Endothelial cell of umbilical vein (primary cell): Measurements from ENCODE around the gene HLA-DQA2. TPM values are rescaled to one million over a fixed set of nuclear protein-coding genes. Genes with fewer than 3 reads are reported as not detected.
"Not testable (repeated sequence)": the region's sequence is repeated elsewhere in the genome, so short reads cannot be mapped to it uniquely, and the experiment has no call there.

Experiments
- BruUV-seq: library from RNA; stranded (reverse); fragments of 400-500 nt; replicated peaks from 2 replicates; lab custom pipeline; 2021; lab: Mats Ljungman, UMichigan
- CTCF ChIA-PET: fragments of 300-600, 350-600 bp; sonication (Branson Sonifier 250); formaldehyde crosslinking; loops from one replicate; lab custom pipeline; 2021; ENCODE audit warnings: antibody characterized with exemption, inconsistent platforms; lab: Charles Lee
- POLR2A ChIA-PET: fragments of 300-600, 350-600 bp; sonication (Branson Sonifier 250); formaldehyde crosslinking; loops from one replicate; lab custom pipeline; 2021; ENCODE audit warnings: antibody characterized with exemption, inconsistent platforms; lab: Charles Lee
- DNase-seq: peaks from one replicate; pipeline ENCODE4 v3.0.0-alpha.2; 2011; ENCODE audit warnings: low read depth, low spot score
- FAIRE-seq: peaks from 2 replicates; lab custom pipeline; 2011; peaks lifted over from hg19 to GRCh38; lab: Jason Lieb, UNC
- H2AFZ ChIP-seq: 2 replicates; pipeline ENCODE4 v1.6.0; 2012; ENCODE audit warnings: low read depth, low read length, control low read depth, inconsistent platforms
- H3K27ac ChIP-seq: 2 replicates; pipeline ENCODE4 v1.5.1; 2011; ENCODE audit warnings: low read depth, mild to moderate bottlenecking, control low read depth, low read length, moderate library complexity; ENCODE audit not compliant: insufficient read depth
- H3K27me3 ChIP-seq, 2 experiments: 2 replicates each; pipeline versions ENCODE4 v1.6.0 to v1.6.1; 2011; ENCODE audit warnings: low read length in 2 of 2, mixed read lengths in 1 of 2; ENCODE audit not compliant: control insufficient read depth in 2 of 2, insufficient read depth in 2 of 2
- H3K36me3 ChIP-seq, 2 experiments: 2 replicates in 1 of 2; 3 replicates in 1 of 2; pipeline ENCODE4 v1.5.1; 2011; ENCODE audit warnings: low read length in 2 of 2, mild to moderate bottlenecking in 1 of 2, moderate library complexity in 1 of 2; ENCODE audit not compliant: control insufficient read depth in 2 of 2, insufficient read depth in 2 of 2; ENCODE audit errors: extremely low read depth in 1 of 2
- H3K4me1 ChIP-seq: 3 replicates; pipeline ENCODE4 v1.5.1; 2011; ENCODE audit warnings: mild to moderate bottlenecking, low read length; ENCODE audit not compliant: control insufficient read depth, insufficient read depth; ENCODE audit errors: extremely low read depth
- H3K4me2 ChIP-seq: 2 replicates; pipeline ENCODE4 v1.6.1; 2011; ENCODE audit warnings: low read length, control low read depth, mixed read lengths; ENCODE audit not compliant: insufficient read depth
- H3K4me3 ChIP-seq, 3 experiments: fragments of 200-600 bp in 1 of 3; sonication (generic), shearing (Covaris generic) in 1 of 3; replicated peaks in 1 of 3; 2 replicates each; pipeline ENCODE4 v1.5.1; 2011 to 2016; ENCODE audit warnings: control low read depth in 3 of 3, low read length in 3 of 3, mild to moderate bottlenecking in 2 of 3, inconsistent platforms in 1 of 3, low read depth in 1 of 3, moderate library complexity in 1 of 3; ENCODE audit not compliant: insufficient read depth in 1 of 3
- H3K79me2 ChIP-seq: 2 replicates; pipeline ENCODE4 v1.6.0; 2012; ENCODE audit warnings: low read length, inconsistent platforms; ENCODE audit not compliant: control insufficient read depth, insufficient read depth
- H3K9ac ChIP-seq: replicated peaks from 2 replicates; pipeline ENCODE3; 2011; ENCODE audit warnings: low read length, control low read depth; ENCODE audit not compliant: insufficient read depth; ENCODE audit errors: extremely low read depth
- H3K9me1 ChIP-seq: replicated peaks from 3 replicates; pipeline ENCODE4 v1.6.0; 2011; ENCODE audit warnings: mild to moderate bottlenecking, low read length; ENCODE audit not compliant: control insufficient read depth, insufficient read depth; ENCODE audit errors: extremely low read depth
- H3K9me3 ChIP-seq: replicated peaks from 2 replicates; pipeline ENCODE4 v1.5.1; 2012; ENCODE audit warnings: low read length, inconsistent platforms; ENCODE audit not compliant: control insufficient read depth, insufficient read depth
- H4K20me1 ChIP-seq: replicated peaks from 2 replicates; pipeline ENCODE3; 2011; ENCODE audit warnings: mild to moderate bottlenecking, low read length; ENCODE audit not compliant: control insufficient read depth, insufficient read depth; ENCODE audit errors: extremely low read depth
- FOS ChIP-seq: IDR thresholded peaks from 2 replicates; pipeline ENCODE4 v1.6.1; 2011; ENCODE audit warnings: mild to moderate bottlenecking, low read length, moderate library complexity, borderline replicate concordance; ENCODE audit not compliant: insufficient read depth
- dilution Hi-C: fragments of 300-500 bp; cut with MboI; formaldehyde crosslinking; loops from one replicate; pipeline ENCODE4 v1.15.0; 2019; ENCODE audit warnings: low sequenced_read_pairs; ENCODE audit not compliant: extremely low pct_ligation_motif_present
- intact Hi-C: fragments of 100-400 bp; cut with micrococcal nuclease; formaldehyde crosslinking; loops from one replicate; pipeline ENCODE4 v1.10.0; 2022
- polyA plus RNA-seq, 4 experiments: library from polyadenylated mRNA; depleted of rRNA in 3 of 4; stranded (reverse) in 3 of 4; unstranded in 1 of 4; fragments of >200 nt; gene quantifications; 2 replicates each; pipeline versions ENCODE4 v1.2.1 to v1.2.3, GENCODE V29; 2011 to 2012; ENCODE audit warnings: missing spikeins in 1 of 4
- total RNA-seq: library from RNA; stranded (reverse); gene quantifications from 2 replicates; pipeline ENCODE4 v1.2.3, GENCODE V29; 2021
- TF ChIP-seq, protein P1 (sequence below), 2 donors: IDR thresholded peaks; 1 replicate in 1 of 2; 2 replicates in 1 of 2; pipeline ENCODE4 v1.5.1; 2011; ENCODE audit warnings: low read length in 2 of 2, mild to moderate bottlenecking in 2 of 2, moderate library complexity in 2 of 2, control low read depth in 1 of 2, inconsistent platforms in 1 of 2, low read depth in 1 of 2; ENCODE audit not compliant: insufficient read depth in 1 of 2; ENCODE audit errors: extremely low read depth in 1 of 2

Gene HLA-DQA2
- total and polyA plus RNA-seq, 2 donors (not counting 3 experiments of a cell fraction or from before 2014, with no cell fraction given): not detected

DNA sequence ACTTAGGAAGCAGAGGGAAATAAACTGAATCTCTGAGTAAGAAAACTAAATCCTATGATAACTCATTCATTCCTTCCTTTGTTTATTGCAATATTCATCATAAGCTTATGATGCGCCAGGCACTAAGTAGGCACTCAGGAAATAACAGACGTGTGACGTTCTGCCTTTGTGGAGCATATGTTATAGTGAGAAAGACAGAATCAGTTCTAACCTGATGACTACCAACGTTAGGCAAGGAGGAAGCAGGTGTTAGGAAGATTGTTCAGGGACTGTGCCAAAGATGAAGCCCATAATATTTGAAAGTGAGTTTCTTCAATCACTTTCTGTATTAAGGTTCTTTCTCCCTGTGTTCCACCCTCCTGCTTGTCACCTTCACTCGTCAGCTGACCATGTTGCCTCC, 3.6 kb downstream of the HLA-DQA2 start:
- FAIRE-seq: no peak
- Histone ChIP-seq H3K4me3 (no peak overlapping the region), H3K36me3 (no peaks in the 10 kb centered on the region), H3K79me2 (no peaks in the 10 kb centered on the region), H2AFZ (no peak overlapping the region), H4K20me1 (no peaks in the 10 kb centered on the region), H3K27ac (no peak overlapping the region), H3K4me1 (no peaks in the 10 kb centered on the region), H3K27me3 (peaks cover 8 to 14% of the 10 kb centered on the region in 2 experiments), H3K4me2 (no peak overlapping the region), H3K9ac (no peak overlapping the region), H3K9me3 (no peaks in the 10 kb centered on the region), H3K9me1 (no peaks in the 10 kb centered on the region)
- ChIA-PET CTCF (no interaction called here), POLR2A (no interaction called here)
- dilution Hi-C loops (no loop called here), intact Hi-C loops (no loop called here)
- DNase-seq: no peak
- TF ChIP-seq, protein P1, sequence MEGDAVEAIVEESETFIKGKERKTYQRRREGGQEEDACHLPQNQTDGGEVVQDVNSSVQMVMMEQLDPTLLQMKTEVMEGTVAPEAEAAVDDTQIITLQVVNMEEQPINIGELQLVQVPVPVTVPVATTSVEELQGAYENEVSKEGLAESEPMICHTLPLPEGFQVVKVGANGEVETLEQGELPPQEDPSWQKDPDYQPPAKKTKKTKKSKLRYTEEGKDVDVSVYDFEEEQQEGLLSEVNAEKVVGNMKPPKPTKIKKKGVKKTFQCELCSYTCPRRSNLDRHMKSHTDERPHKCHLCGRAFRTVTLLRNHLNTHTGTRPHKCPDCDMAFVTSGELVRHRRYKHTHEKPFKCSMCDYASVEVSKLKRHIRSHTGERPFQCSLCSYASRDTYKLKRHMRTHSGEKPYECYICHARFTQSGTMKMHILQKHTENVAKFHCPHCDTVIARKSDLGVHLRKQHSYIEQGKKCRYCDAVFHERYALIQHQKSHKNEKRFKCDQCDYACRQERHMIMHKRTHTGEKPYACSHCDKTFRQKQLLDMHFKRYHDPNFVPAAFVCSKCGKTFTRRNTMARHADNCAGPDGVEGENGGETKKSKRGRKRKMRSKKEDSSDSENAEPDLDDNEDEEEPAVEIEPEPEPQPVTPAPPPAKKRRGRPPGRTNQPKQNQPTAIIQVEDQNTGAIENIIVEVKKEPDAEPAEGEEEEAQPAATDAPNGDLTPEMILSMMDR (IDR thresholded peaks at IDR 0.05; ENCODE audit: extremely low read depth in 1 of 2, insufficient read depth in 1 of 2, low read depth in 1 of 2, low read length in 2 of 2): no peak
- TF ChIP-seq FOS: no peak
- no TSS peak for BruUV-seq

DNA sequence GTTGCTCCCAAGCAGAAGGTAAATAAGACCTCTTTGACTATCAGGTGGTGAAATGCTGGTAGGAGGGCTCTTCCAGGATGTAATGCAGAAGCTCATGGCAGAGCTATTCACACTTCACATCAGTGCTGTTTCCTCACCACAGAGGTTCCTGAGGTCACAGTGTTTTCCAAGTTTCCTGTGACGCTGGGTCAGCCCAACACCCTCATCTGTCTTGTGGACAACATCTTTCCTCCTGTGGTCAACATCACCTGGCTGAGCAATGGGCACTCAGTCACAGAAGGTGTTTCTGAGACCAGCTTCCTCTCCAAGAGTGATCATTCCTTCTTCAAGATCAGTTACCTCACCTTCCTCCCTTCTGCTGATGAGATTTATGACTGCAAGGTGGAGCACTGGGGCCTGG, 4.5 kb downstream of the HLA-DQA2 start:
- H3K79me2 ChIP-seq, H3K4me1 ChIP-seq, DNase-seq, POLR2A ChIA-PET, intact Hi-C loops, H3K4me3 ChIP-seq, H4K20me1 ChIP-seq, H3K36me3 ChIP-seq, dilution Hi-C loops, BruUV-seq, H2AFZ ChIP-seq, H3K9ac ChIP-seq, H3K9me3 ChIP-seq, H3K9me1 ChIP-seq, H3K4me2 ChIP-seq, H3K27ac ChIP-seq: not testable (repeated sequence)
- H3K27me3 ChIP-seq: peaks cover 8 to 19% of the 10 kb centered on the region in 2 experiments
- peak; percentile 43 for FAIRE-seq
- CTCF ChIA-PET: interaction anchor here (1.2 kb wide), 1 partner anchor 11 kb away, joined by 3 read pairs; no protein-coding TSS in a partner anchor
